Measurements from ENCODE around the gene SETD4.

The SETD4 gene

GRCh38 chr21:36024782-36025181 is 35.5 kb downstream of the SETD4 start:
- Histone ChIP-seq H3K36me3 (replicated peaks; ENCODE audit: low read depth, low read length) (no peaks in the 10 kb centered on the region), H4K20me1 (ENCODE audit: insufficient read depth, low read length) (no peaks in the 10 kb centered on the region), H3K27ac (ENCODE audit: low read length) (no peak overlapping the region), H3K27me3 (ENCODE audit: low read depth, low read length) (no peaks in the 10 kb centered on the region), H2AFZ (ENCODE audit: low read depth, low read length) (no peak overlapping the region), H3K4me2 (ENCODE audit: low read length) (no peak overlapping the region), H3K79me2 (ENCODE audit: low read length) (no peaks in the 10 kb centered on the region), H3K9ac (ENCODE audit: low read length) (no peak overlapping the region), H3K4me1 (ENCODE audit: low read length) (peaks cover 10% of the 10 kb centered on the region; the same call in 1 of the 2 replicates), H3K4me3 (ENCODE audit: low read length) (no peak overlapping the region), H3K9me3 (ENCODE audit: insufficient read depth, low read length) (no peaks in the 10 kb centered on the region)
- TF ChIP-seq CTCF (IDR thresholded peaks at IDR 0.05; ENCODE audit: low read depth, low read length) (no peak), EZH2phosphoT487 (IDR thresholded peaks at IDR 0.05; ENCODE audit: low read depth) (no peak)

GRCh38 chr21:36023092-36023480 is 37.2 kb downstream of the SETD4 start:
- H2AFZ ChIP-seq (ENCODE audit: low read depth, low read length), result no peak overlapping the region
- H3K4me2 ChIP-seq (ENCODE audit: low read length), result no peak overlapping the region
- no peaks in the 10 kb centered on the region for H3K79me2 ChIP-seq (ENCODE audit: low read length)
- peaks cover 7% of the 10 kb centered on the region; the same call in 1 of the 2 replicates for H3K4me1 ChIP-seq (ENCODE audit: low read length)
- no peak overlapping the region for H3K27ac ChIP-seq (ENCODE audit: low read length)
- no peak overlapping the region for H3K4me3 ChIP-seq (ENCODE audit: low read length)
- H3K27me3 ChIP-seq (ENCODE audit: low read depth, low read length), result no peaks in the 10 kb centered on the region
- TF ChIP-seq EZH2phosphoT487 (IDR thresholded peaks at IDR 0.05; ENCODE audit: low read depth), result no peak
- H3K9ac ChIP-seq (ENCODE audit: low read length), result no peak overlapping the region
- H4K20me1 ChIP-seq (ENCODE audit: insufficient read depth, low read length), result no peaks in the 10 kb centered on the region
- H3K36me3 ChIP-seq (replicated peaks; ENCODE audit: low read depth, low read length), result no peaks in the 10 kb centered on the region
- no peaks in the 10 kb centered on the region for H3K9me3 ChIP-seq (ENCODE audit: insufficient read depth, low read length)

- TF ChIP-seq EZH2phosphoT487 (IDR thresholded peaks at IDR 0.05; ENCODE audit: low read depth) (no peak), CTCF (IDR thresholded peaks at IDR 0.05; ENCODE audit: low read depth, low read length) (no peak)
- H3K4me1 ChIP-seq (ENCODE audit: low read length), result peaks cover 6% of the 10 kb centered on the region; the same call in 1 of the 2 replicates
- no peak overlapping the region for H3K4me2 ChIP-seq (ENCODE audit: low read length)
- H3K4me3 ChIP-seq (ENCODE audit: low read length), result no peak overlapping the region
- H2AFZ ChIP-seq (ENCODE audit: low read depth, low read length), result no peak overlapping the region
- no peaks in the 10 kb centered on the region for H4K20me1 ChIP-seq (ENCODE audit: insufficient read depth, low read length)
- H3K9ac ChIP-seq (ENCODE audit: low read length), result no peak overlapping the region
- H3K36me3 ChIP-seq (replicated peaks; ENCODE audit: low read depth, low read length), result no peaks in the 10 kb centered on the region
- H3K27me3 ChIP-seq (ENCODE audit: low read depth, low read length), result no peaks in the 10 kb centered on the region
- no peaks in the 10 kb centered on the region for H3K9me3 ChIP-seq (ENCODE audit: insufficient read depth, low read length)
- no peak overlapping the region for H3K27ac ChIP-seq (ENCODE audit: low read length)
- H3K79me2 ChIP-seq (ENCODE audit: low read length), result no peaks in the 10 kb centered on the region
These were observed 37.8 kb downstream of the SETD4 start for GRCh38 chr21:36022427-36023091.

- Histone ChIP-seq H3K4me1 (ENCODE audit: low read length) (peaks cover 6% of the 10 kb centered on the region; the same call in 1 of the 2 replicates), H2AFZ (ENCODE audit: low read depth, low read length) (no peak overlapping the region), H4K20me1 (ENCODE audit: insufficient read depth, low read length) (no peaks in the 10 kb centered on the region), H3K4me2 (ENCODE audit: low read length) (no peak overlapping the region), H3K9me3 (ENCODE audit: insufficient read depth, low read length) (no peaks in the 10 kb centered on the region), H3K27me3 (ENCODE audit: low read depth, low read length) (no peaks in the 10 kb centered on the region), H3K27ac (ENCODE audit: low read length) (no peak overlapping the region), H3K79me2 (ENCODE audit: low read length) (no peaks in the 10 kb centered on the region), H3K36me3 (replicated peaks; ENCODE audit: low read depth, low read length) (no peaks in the 10 kb centered on the region), H3K4me3 (ENCODE audit: low read length) (no peak overlapping the region), H3K9ac (ENCODE audit: low read length) (no peak overlapping the region)
- TF ChIP-seq CTCF (IDR thresholded peaks at IDR 0.05; ENCODE audit: low read depth, low read length), result no peak
- no peak for TF ChIP-seq EZH2phosphoT487 (IDR thresholded peaks at IDR 0.05; ENCODE audit: low read depth)
These were observed 39.0 kb downstream of the SETD4 start for GRCh38 chr21:36021251-36021837.
